MM.1S (cell line): Measurements from ENCODE around the gene SDC1.
A peak's percentile ranks its signal among the peaks of the same experiment; 100 is the strongest.

Experiments
- DNase-seq: peaks from one replicate; pipeline ENCODE4 v3.0.0-alpha.2; 2015
- H2AFZ ChIP-seq: fragments of 300-600 bp; sonication (generic); 2 replicates; pipeline ENCODE4 v1.6.0; 2016; ENCODE audit warnings: antibody characterized with exemption, low read length
- H3F3A ChIP-seq: fragments of 300-600 bp; sonication (generic); 2 replicates; pipeline ENCODE4 v1.6.1; 2016; ENCODE audit warnings: mild to moderate bottlenecking, antibody characterized with exemption, low read length, moderate library complexity, mixed read lengths; ENCODE audit not compliant: insufficient read depth
- H3K27ac ChIP-seq: fragments of 300-600 bp; sonication (generic); 2 replicates; pipeline ENCODE4 v1.5.1; 2016; ENCODE audit warnings: mild to moderate bottlenecking, low read length
- H3K27me3 ChIP-seq: fragments of 300-600 bp; sonication (generic); replicated peaks from 2 replicates; pipeline ENCODE4 v1.6.0; 2016; ENCODE audit warnings: low read length; ENCODE audit not compliant: insufficient read depth
- H3K36me3 ChIP-seq: fragments of 300-600 bp; sonication (generic); replicated peaks from 2 replicates; pipeline ENCODE4 v1.6.1; 2016; ENCODE audit warnings: mild to moderate bottlenecking, low read length, mixed read lengths; ENCODE audit not compliant: insufficient read depth
- H3K4me1 ChIP-seq: fragments of 300-600 bp; sonication (generic); 2 replicates; pipeline ENCODE4 v1.6.1; 2016; ENCODE audit warnings: low read length, mixed read lengths
- H3K4me2 ChIP-seq: fragments of 300-600 bp; sonication (generic); 2 replicates; pipeline ENCODE4 v1.6.0; 2016; ENCODE audit warnings: low read depth, low read length
- H3K4me3 ChIP-seq: fragments of 300-600 bp; sonication (generic); 2 replicates; pipeline ENCODE4 v1.5.1; 2016; ENCODE audit warnings: low read length, mixed read lengths
- H3K79me2 ChIP-seq: fragments of 300-600 bp; sonication (generic); 2 replicates; pipeline ENCODE4 v1.6.1; 2016; ENCODE audit warnings: mixed run types, low read length, mixed read lengths
- H3K9ac ChIP-seq: fragments of 300-600 bp; sonication (generic); 2 replicates; pipeline ENCODE4 v1.6.1; 2016; ENCODE audit warnings: low read length, mixed read lengths
- H3K9me2 ChIP-seq: fragments of 300-600 bp; sonication (generic); replicated peaks from 2 replicates; pipeline ENCODE4 v1.6.1; 2016; ENCODE audit warnings: mild to moderate bottlenecking, low read length, mixed read lengths; ENCODE audit not compliant: insufficient read depth
- H3K9me3 ChIP-seq: fragments of 300-600 bp; sonication (generic); replicated peaks from 2 replicates; pipeline ENCODE4 v1.6.1; 2016; ENCODE audit warnings: mild to moderate bottlenecking, low read length, mixed read lengths; ENCODE audit not compliant: insufficient read depth
- H4K20me1 ChIP-seq: fragments of 300-600 bp; sonication (generic); 2 replicates; pipeline ENCODE4 v1.6.1; 2016; ENCODE audit warnings: mild to moderate bottlenecking, low read length, moderate library complexity, mixed read lengths; ENCODE audit not compliant: insufficient read depth
- CTCF ChIP-seq: fragments of 300-600 bp; sonication (generic); IDR thresholded peaks from 2 replicates; pipeline ENCODE4 v1.5.1; 2016; ENCODE audit warnings: antibody characterized with exemption, low read length, mixed read lengths
- EZH2 ChIP-seq: fragments of 300-600 bp; sonication (generic); optimal IDR thresholded peaks from 2 replicates; pipeline ENCODE3; 2017; ENCODE audit warnings: low read depth, mild to moderate bottlenecking, antibody characterized with exemption, low read length, mixed read lengths
- EZH2phosphoT487 ChIP-seq: fragments of 300-600 bp; sonication (generic); IDR thresholded peaks from 2 replicates; pipeline ENCODE4 v1.6.1; 2018; ENCODE audit warnings: antibody characterized with exemption, low read length

Gene SDC1

DNA sequence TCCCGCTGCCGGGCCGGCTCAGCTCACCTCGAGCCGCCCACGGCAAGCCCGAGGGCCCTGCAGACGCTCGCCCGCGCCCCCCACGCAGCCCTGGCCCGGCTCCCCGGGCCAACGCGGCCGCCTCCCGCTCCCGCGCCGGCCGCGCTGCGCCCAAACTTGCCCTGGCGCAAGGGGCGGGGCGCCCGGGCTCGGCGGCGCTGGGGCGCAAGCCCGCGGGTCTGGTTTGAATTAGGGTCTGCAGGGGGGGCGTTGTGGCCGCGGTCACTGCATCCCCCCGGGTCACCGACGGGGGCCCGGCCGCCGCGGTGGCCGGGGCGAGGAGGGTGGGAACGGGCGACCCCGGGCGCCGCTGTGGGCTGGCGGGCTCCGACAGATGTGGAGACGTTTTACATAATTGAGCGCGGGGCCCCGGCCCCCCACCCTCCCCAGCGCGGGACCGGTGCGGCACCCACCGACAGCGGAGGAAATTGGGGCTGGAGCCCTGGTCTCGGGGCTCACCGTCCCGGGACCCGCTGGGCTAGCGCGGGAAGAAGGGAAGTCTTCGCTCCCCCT is 690 bp downstream of the SDC1 start:
- Histone ChIP-seq H3K9ac (peak overlapping the region; percentile 97), H3K4me2 (peak overlapping the region; percentile 93), H3K27ac (peak overlapping the region; percentile 98; the same call in 1 of the 2 replicates), H3K4me3 (peak overlapping the region; percentile 92), H3K4me1 (peaks cover 42% of the 10 kb centered on the region), H2AFZ (no peak overlapping the region), H3K79me2 (peaks cover 60% of the 10 kb centered on the region), H3K9me2 (no peaks in the 10 kb centered on the region), H4K20me1 (no peaks in the 10 kb centered on the region), H3F3A (peaks cover 57% of the 10 kb centered on the region), H3K36me3 (0 out of 2 replicates have a peak, but pooled peaks cover 6% of the 10 kb centered on the region), H3K27me3 (no peaks in the 10 kb centered on the region), H3K9me3 (no peaks in the 10 kb centered on the region)
- DNase-seq: peak; percentile 41
- TF ChIP-seq EZH2phosphoT487: no peak
- TF ChIP-seq CTCF: no peak
- no peak for TF ChIP-seq EZH2

DNA sequence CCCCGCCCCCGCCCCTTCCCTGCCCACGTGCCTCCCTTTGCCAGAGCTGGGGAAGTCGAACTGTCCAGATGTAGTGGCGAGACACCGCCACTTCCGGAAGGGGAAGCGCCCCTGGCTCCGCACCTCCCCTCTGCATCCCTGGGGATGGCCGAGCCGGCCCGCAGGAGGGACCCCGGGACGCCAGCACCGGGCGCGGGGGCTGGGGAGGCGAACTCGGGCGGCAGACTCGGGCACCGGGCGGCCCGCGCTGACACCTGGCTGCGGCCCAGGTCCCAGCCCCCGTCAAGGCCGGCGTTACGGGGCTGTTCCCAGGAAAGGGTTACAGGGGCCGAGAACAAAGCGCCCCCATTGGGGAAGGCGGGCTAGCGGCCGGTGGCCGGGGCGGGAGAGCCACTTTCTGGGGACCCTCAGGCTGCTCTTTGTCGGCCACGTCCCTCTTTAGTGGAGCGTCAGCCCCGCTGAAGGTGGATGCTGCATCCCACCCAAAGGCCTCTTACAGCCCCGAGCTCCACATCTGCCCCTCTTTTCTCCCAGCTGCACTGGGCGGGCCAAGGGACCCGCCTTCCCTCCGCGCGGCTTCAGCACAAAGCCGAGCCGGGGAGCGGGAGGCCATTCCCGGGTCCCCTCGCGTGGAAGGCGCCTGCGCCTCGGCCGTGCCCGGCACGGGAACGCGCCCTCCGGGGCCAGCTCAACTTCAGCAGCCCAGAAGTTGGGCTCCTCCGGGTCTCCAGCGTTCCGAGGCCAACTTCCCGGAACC is 1.3 kb downstream of the SDC1 start:
- no peaks in the 10 kb centered on the region for H4K20me1 ChIP-seq
- TF ChIP-seq EZH2 (no peak), EZH2phosphoT487 (no peak), CTCF (0 out of 2 replicates have a peak, but pooled peaks have one; percentile 6)
- H3K4me1 ChIP-seq: peaks cover 49% of the 10 kb centered on the region
- H3K4me3 ChIP-seq: peak overlapping the region; percentile 92
- no peaks in the 10 kb centered on the region for H3K27me3 ChIP-seq
- peak; percentile 63 for DNase-seq
- H2AFZ ChIP-seq: 0 out of 2 replicates have a peak overlapping the region, but pooled peaks have one; percentile 16
- peak overlapping the region; percentile 98 for H3K27ac ChIP-seq
- no peaks in the 10 kb centered on the region for H3K9me2 ChIP-seq
- peaks cover 67% of the 10 kb centered on the region for H3K79me2 ChIP-seq
- peaks cover 63% of the 10 kb centered on the region for H3F3A ChIP-seq
- no peaks in the 10 kb centered on the region for H3K9me3 ChIP-seq
- H3K9ac ChIP-seq: peak overlapping the region; percentile 97
- peak overlapping the region; percentile 93 for H3K4me2 ChIP-seq
- 0 out of 2 replicates have a peak, but pooled peaks cover 6% of the 10 kb centered on the region for H3K36me3 ChIP-seq

DNA sequence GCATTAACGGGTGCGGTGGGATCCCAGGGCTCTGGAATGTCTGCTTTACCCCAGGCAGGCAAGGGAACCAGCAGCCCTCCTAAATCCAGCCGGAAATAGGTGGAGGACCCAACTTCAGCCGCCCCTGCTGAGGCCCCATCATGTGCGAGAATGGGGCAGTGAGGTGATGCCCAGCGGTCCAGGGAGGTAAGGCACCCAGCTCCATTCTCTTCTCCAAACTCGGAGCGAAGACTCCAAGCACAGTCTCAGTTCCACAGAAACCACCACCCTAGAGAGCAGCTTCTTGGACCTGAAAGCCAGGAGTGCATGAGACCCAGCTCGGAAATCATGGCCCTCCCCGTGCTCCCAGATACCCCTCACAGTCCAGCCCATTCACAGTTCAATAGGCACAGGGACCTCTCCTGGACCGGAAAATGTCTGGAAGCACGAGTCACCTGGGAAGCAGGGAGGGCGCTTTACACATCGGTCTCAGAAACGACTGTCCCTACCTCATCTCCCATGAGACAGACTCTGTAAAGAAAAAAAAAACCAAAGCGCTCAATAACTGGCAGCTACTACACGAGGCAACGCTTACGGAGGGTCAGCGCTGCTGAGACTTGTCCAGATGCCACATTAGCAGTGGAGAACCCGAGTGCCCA is 2.0 kb downstream of the SDC1 start:
- Histone ChIP-seq H3K4me2 (peak overlapping the region; percentile 93), H2AFZ (no peak overlapping the region), H3K4me1 (peaks cover 56% of the 10 kb centered on the region), H3F3A (peaks cover 70% of the 10 kb centered on the region), H3K4me3 (peak overlapping the region; percentile 92), H4K20me1 (no peaks in the 10 kb centered on the region), H3K79me2 (peaks cover 74% of the 10 kb centered on the region), H3K9me3 (no peaks in the 10 kb centered on the region), H3K9ac (peak overlapping the region; percentile 97), H3K27ac (peak overlapping the region; percentile 98), H3K27me3 (no peaks in the 10 kb centered on the region), H3K36me3 (0 out of 2 replicates have a peak, but pooled peaks cover 6% of the 10 kb centered on the region), H3K9me2 (no peaks in the 10 kb centered on the region)
- DNase-seq: peak; percentile 46
- TF ChIP-seq EZH2phosphoT487 (no peak), CTCF (no peak; the same call in 1 of the 2 replicates), EZH2 (no peak)
